K562 (cell line): ENCODE results near the gene JDP2. TPM values are rescaled to one million over a fixed set of nuclear protein-coding genes. Genes with fewer than 3 reads are reported as not detected.

Experiments used
- ATF7 ChIP-seq: fragments of 450-650 bp; IDR thresholded peaks from 2 replicates; pipeline ENCODE4 v1.7.1; 2014; ENCODE audit warnings: mild to moderate bottlenecking, moderate library complexity
- CHD2 ChIP-seq: IDR thresholded peaks from 2 replicates; pipeline ENCODE4 v1.6.1; 2011; ENCODE audit warnings: low read depth, low read length
- CTBP1 ChIP-seq: fragments of 450-650 bp; IDR thresholded peaks from 2 replicates; pipeline ENCODE4 v1.6.1; 2016; ENCODE audit warnings: borderline replicate concordance
- CXXC5 ChIP-seq: fragments of 250-450 bp; sonication (Bioruptor Pico); IDR thresholded peaks from 2 replicates; pipeline ENCODE4 v1.8.0; 2022; ENCODE audit warnings: inconsistent platforms, mild to moderate bottlenecking, moderate library complexity
- HSF4 ChIP-seq: fragments of 250-450 bp; sonication (Bioruptor Pico); IDR thresholded peaks from 2 replicates; pipeline ENCODE4 v2.1.2; 2022; ENCODE audit warnings: mild to moderate bottlenecking, moderate library complexity, borderline replicate concordance
- MAFK ChIP-seq: IDR thresholded peaks from 2 replicates; pipeline ENCODE4 v1.6.1; 2011; ENCODE audit warnings: low read length, improper control_type of control experiment
- MEIS2 ChIP-seq: fragments of 450-650 bp; IDR thresholded peaks from 2 replicates; pipeline ENCODE4 v1.6.1; 2014; ENCODE audit warnings: mild to moderate bottlenecking; ENCODE audit not compliant: partially characterized antibody
- NFIX ChIP-seq: fragments of 250-450 bp; sonication (Bioruptor Pico); IDR thresholded peaks from 2 replicates; pipeline ENCODE4 v1.4.0; 2020; ENCODE audit warnings: low read depth, mild to moderate bottlenecking, moderate library complexity
- RBM14 ChIP-seq: fragments of 200-400 bp; formaldehyde crosslinking; IDR thresholded peaks from 2 replicates; pipeline ENCODE4 v1.6.1; 2018; ENCODE audit warnings: low read depth, mild to moderate bottlenecking, low read length, moderate library complexity, borderline replicate concordance; ENCODE audit not compliant: insufficient read depth
- RCOR1 ChIP-seq, 2 experiments: IDR thresholded peaks; 2 replicates each; pipeline ENCODE4 v1.6.1; 2012; ENCODE audit warnings: low read depth in 2 of 2, low read length in 2 of 2, borderline replicate concordance in 1 of 2, improper control_type of control experiment in 1 of 2
- SIN3B ChIP-seq: fragments of 450-650 bp; IDR thresholded peaks from 2 replicates; pipeline ENCODE4 v1.6.1; 2017; ENCODE audit warnings: low read depth, mild to moderate bottlenecking, moderate library complexity
- SREBF2 ChIP-seq: sonication (generic); formaldehyde crosslinking; IDR thresholded peaks from 2 replicates; pipeline ENCODE4 v1.4.0; 2020; ENCODE audit warnings: mild to moderate bottlenecking, missing genetic modification reagents
- TBP ChIP-seq: optimal IDR thresholded peaks from 2 replicates; pipeline ENCODE3; 2011; ENCODE audit warnings: low read depth, low read length, improper control_type of control experiment
- ZBTB17 ChIP-seq: fragments of 450-650 bp; formaldehyde crosslinking; IDR thresholded peaks from 2 replicates; pipeline ENCODE4 v1.4.0; 2020; ENCODE audit warnings: mild to moderate bottlenecking
- ZBTB7A ChIP-seq: IDR thresholded peaks from 2 replicates; pipeline ENCODE4 v1.6.1; 2011; ENCODE audit warnings: low read depth, mild to moderate bottlenecking, low read length, moderate library complexity, borderline replicate concordance; ENCODE audit not compliant: control insufficient read depth
- ZNF282 ChIP-seq: sonication (generic); formaldehyde crosslinking; IDR thresholded peaks from 2 replicates; pipeline ENCODE4 v1.8.1; 2023; ENCODE audit warnings: missing genetic modification reagents
- ZNF445 ChIP-seq: fragments of 250-450 bp; sonication (Bioruptor Pico); IDR thresholded peaks from 2 replicates; pipeline ENCODE4 v1.4.0; 2020; ENCODE audit warnings: low read depth, mild to moderate bottlenecking, moderate library complexity
- ZNF717 ChIP-seq: fragments of 250-450 bp; sonication (Bioruptor Pico); IDR thresholded peaks from 2 replicates; pipeline ENCODE4 v1.5.0; 2021
- ZNF79 ChIP-seq: fragments of 250-450 bp; sonication (Bioruptor Pico); IDR thresholded peaks from 2 replicates; pipeline ENCODE4 v1.4.0; 2020; ENCODE audit warnings: low read depth, mild to moderate bottlenecking, moderate library complexity
- polyA plus RNA-seq, 8 experiments: library from polyadenylated mRNA; depleted of rRNA in 4 of 8; stranded (reverse) in 5 of 8; unstranded in 3 of 8; fragments of >200 nt; fragmentation: Nextera tagmentation in 2 of 8; fragmentation: Illumina TruSeq in 1 of 8; extraction: Ambion mirVana in 2 of 8; extraction: Trizol in 1 of 8; gene quantifications; 2 replicates each; pipeline versions ENCODE4 v1.2.1 to v1.2.3, GENCODE V29; 2011 to 2014; ENCODE audit warnings: inconsistent platforms in 1 of 8, missing spikeins in 1 of 8
- total RNA-seq, 7 experiments: library from RNA; depleted of rRNA in 6 of 7; stranded (reverse); fragments of >200 nt in 6 of 7; fragmentation: Illumina TruSeq in 2 of 7; extraction: Trizol in 2 of 7; gene quantifications; 2 replicates each; pipeline versions ENCODE4 v1.2.1 to v1.2.3, GENCODE V29; 2011 to 2021; ENCODE audit warnings: low replicate concordance in 1 of 7
- TF ChIP-seq, protein P1 (sequence below): fragments of 450-650 bp; conservative IDR thresholded peaks from 2 replicates; pipeline ENCODE4 v1.6.1; 2016; ENCODE audit warnings: missing genetic modification characterization, low read depth, mild to moderate bottlenecking, missing compliant biosample characterization, moderate library complexity
- TF ChIP-seq, protein P2 (sequence below): fragments of 250-450 bp; sonication (Bioruptor Pico); IDR thresholded peaks from 2 replicates; pipeline ENCODE4 v1.4.0; 2020; ENCODE audit warnings: mild to moderate bottlenecking, moderate library complexity, borderline replicate concordance
- TF ChIP-seq, protein P3 (sequence below): fragments of 250-450 bp; sonication (Bioruptor Pico); IDR thresholded peaks from 2 replicates; pipeline ENCODE4 v1.8.0; 2021; ENCODE audit warnings: borderline replicate concordance, mild to moderate bottlenecking, moderate library complexity; ENCODE audit not compliant: poor library complexity, severe bottlenecking
- TF ChIP-seq, protein P4 (sequence below): sonication (generic); formaldehyde crosslinking; IDR thresholded peaks from 2 replicates; pipeline ENCODE4 v1.8.1; 2023; ENCODE audit warnings: mild to moderate bottlenecking, missing genetic modification reagents

Gene JDP2
- total and polyA plus RNA-seq, 9 of the 15 experiments (the other 6 are each of a cell fraction or from before 2014, with no cell fraction given) = 0.27 to 13.8 (median 3.1) TPM

DNA sequence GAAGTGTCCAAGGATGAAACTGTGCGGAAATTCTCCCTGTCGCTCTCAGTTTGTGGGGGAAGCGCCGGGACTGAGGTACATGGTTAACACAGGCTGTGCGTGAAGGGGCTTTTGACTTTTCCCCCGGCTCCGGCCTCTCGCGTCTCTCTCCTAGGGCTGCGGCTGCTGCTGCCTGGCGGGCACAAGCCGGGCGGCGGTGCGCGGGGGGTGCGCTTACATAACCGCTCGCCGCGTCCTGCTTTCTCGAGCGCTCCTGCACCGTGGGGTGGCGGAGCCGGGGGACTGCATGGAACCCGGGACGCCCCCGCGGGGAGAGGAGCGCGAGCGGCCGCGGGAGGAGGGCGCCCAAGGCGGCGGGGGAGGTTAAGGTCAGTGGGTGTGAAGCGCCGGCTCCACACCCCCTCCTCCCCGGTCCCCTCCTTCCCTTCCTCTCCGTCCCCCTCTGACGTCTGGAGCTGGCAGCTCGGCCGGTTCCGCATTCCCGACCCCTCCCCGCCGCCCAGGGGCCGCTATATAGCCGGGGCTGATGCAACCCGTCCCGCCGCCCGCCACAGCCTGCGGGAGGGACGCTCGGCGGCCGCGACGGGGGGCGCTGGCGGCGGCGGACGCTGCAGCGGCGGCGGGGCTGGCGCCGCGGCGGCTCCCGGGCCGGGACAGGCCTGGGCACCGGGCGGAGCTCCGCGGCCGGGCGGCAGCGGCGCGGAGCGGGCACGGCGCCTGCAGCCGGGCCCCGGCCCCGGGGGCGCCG, at the start of gene JDP2 (continued):
- TF ChIP-seq ZNF282 (CRISPR knock-in tag) (no peak), MEIS2 (no peak), CXXC5 (peak; percentile 48; the same call in 1 of the 2 replicates), CHD2 (no peak), HSF4 (no peak), NFIX (CRISPR knock-in tag) (no peak), MAFK (no peak), ZBTB7A (peak; percentile 35; the same call in 1 of the 2 replicates), ZNF445 (no peak), SREBF2 (no peak), CTBP1 (0 out of 2 replicates have a peak, but pooled peaks have one; percentile 44), RBM14 (no peak), ZNF717 (CRISPR knock-in tag) (no peak), SIN3B (no peak), ZNF79 (CRISPR knock-in tag) (no peak), ATF7 (peak; percentile 44; the same call in 1 of the 2 replicates), ZBTB17 (CRISPR knock-in tag) (no peak), RCOR1 (IDR thresholded peaks at IDR 0.05; ENCODE audit: borderline replicate concordance in 1 of 2, low read depth in 2 of 2, low read length in 2 of 2) (no peak), TBP (peak; percentile 22)
- TF ChIP-seq, protein P1, sequence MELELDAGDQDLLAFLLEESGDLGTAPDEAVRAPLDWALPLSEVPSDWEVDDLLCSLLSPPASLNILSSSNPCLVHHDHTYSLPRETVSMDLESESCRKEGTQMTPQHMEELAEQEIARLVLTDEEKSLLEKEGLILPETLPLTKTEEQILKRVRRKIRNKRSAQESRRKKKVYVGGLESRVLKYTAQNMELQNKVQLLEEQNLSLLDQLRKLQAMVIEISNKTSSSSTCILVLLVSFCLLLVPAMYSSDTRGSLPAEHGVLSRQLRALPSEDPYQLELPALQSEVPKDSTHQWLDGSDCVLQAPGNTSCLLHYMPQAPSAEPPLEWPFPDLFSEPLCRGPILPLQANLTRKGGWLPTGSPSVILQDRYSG (tag) = no peak
- TF ChIP-seq, protein P2, sequence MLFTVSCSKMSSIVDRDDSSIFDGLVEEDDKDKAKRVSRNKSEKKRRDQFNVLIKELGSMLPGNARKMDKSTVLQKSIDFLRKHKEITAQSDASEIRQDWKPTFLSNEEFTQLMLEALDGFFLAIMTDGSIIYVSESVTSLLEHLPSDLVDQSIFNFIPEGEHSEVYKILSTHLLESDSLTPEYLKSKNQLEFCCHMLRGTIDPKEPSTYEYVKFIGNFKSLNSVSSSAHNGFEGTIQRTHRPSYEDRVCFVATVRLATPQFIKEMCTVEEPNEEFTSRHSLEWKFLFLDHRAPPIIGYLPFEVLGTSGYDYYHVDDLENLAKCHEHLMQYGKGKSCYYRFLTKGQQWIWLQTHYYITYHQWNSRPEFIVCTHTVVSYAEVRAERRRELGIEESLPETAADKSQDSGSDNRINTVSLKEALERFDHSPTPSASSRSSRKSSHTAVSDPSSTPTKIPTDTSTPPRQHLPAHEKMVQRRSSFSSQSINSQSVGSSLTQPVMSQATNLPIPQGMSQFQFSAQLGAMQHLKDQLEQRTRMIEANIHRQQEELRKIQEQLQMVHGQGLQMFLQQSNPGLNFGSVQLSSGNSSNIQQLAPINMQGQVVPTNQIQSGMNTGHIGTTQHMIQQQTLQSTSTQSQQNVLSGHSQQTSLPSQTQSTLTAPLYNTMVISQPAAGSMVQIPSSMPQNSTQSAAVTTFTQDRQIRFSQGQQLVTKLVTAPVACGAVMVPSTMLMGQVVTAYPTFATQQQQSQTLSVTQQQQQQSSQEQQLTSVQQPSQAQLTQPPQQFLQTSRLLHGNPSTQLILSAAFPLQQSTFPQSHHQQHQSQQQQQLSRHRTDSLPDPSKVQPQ (CRISPR knock-in tag) = no peak
- TF ChIP-seq, protein P3, sequence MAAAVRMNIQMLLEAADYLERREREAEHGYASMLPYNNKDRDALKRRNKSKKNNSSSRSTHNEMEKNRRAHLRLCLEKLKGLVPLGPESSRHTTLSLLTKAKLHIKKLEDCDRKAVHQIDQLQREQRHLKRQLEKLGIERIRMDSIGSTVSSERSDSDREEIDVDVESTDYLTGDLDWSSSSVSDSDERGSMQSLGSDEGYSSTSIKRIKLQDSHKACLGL (CRISPR knock-in tag) = no peak
- TF ChIP-seq, protein P4, sequence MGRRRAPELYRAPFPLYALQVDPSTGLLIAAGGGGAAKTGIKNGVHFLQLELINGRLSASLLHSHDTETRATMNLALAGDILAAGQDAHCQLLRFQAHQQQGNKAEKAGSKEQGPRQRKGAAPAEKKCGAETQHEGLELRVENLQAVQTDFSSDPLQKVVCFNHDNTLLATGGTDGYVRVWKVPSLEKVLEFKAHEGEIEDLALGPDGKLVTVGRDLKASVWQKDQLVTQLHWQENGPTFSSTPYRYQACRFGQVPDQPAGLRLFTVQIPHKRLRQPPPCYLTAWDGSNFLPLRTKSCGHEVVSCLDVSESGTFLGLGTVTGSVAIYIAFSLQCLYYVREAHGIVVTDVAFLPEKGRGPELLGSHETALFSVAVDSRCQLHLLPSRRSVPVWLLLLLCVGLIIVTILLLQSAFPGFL = no peak
